HG03520 (cell line): ENCODE results near the gene PIP5K1C.

Experiments
- ATAC-seq: cut with Tn5 transposase; IDR thresholded peaks from one replicate; pipeline ENCODE4 v1.9.1; 2021; ENCODE audit warnings: mild to moderate bottlenecking, moderate library complexity; ENCODE audit not compliant: unreplicated experiment

Gene PIP5K1C

DNA sequence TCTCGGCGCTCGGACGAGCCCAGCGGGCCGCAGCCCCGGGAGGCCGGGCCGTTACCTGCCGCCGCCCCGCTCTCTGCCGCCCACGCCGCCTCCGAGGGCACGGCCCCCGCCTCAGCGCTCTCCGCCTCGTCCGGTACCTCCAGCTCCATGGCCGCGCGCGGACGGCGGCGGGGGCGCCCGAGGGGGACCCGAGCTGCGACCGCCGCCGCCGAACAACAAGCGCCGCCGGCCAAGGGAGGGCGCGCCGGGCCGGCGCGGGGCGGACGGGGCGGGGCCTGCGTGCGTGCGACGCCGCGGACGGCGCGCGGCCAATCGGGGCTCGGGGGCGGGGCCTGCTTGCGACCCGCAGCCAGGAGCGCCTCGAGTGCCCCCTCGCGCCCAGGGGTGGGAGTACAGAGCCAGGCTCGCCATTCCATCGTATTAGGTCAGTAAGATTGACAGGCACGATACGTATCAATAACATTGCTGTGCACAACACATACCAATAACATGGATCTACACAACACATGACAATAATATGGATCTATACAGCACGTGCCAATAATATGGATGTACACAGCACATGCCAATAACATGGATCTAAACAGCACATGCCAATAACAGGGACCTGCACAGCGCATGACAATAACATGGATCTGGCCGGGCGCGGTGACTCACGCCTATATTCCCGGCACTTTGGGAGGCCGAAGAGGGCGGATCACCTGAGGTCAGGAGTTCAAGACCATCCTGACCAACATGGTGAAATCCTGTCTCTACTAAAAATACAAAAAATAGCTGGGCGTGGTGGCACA lies at the start of gene PIP5K1C:
TSS of gene PIP5K1C (minus strand) at position 227 of the 791 bp plus-strand sequence. CDS start at position 149, 78 bp downstream.
- ATAC-seq: peak; percentile 54

DNA sequence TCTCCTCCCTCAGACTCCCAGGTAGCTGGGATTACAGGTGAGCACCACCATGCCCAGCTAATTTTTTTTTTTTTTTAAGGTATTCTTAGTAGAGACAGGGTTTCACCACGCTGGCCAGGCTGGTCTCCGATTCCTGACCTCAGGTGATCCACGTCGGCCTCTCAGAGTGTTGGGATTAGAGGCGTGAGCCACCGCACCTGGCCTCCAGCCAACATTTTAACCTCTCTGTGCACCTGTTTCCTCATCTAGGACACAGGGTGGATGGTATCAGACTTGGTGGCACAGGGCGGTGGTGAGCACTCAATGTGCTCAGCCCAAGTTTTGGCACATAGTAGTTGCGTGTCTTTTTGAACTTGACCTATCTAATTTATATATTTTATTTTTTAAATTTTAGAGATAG lies 48.7 kb upstream of the PIP5K1C start:
- no peak for ATAC-seq

DNA sequence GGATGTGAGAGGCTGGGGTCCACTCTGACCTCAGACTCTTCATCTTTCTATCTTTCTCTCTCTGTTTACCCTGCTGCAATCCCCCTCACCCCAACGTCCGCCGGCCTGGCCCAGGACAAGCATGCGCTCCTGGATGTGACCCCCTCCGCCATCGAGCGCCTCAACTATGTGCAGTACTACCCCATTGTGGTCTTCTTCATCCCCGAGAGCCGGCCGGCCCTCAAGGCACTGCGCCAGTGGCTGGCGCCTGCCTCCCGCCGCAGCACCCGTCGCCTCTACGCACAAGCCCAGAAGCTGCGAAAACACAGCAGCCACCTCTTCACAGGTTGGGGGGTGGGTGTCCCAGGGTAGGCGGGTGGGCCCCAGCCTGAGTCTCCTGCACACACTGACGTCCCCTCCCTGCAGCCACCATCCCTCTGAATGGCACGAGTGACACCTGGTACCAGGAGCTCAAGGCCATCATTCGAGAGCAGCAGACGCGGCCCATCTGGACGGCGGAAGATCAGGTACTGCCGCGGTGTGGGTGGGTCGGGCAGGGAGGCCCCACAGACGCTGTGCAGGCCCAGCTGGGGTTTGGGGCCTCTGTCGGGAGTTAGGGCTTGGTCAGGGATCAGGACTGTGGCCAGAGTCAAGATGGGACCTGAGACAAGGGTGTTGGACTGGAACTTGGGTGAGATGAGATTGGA lies 46.2 kb upstream of the PIP5K1C start:
- no peak for ATAC-seq

DNA sequence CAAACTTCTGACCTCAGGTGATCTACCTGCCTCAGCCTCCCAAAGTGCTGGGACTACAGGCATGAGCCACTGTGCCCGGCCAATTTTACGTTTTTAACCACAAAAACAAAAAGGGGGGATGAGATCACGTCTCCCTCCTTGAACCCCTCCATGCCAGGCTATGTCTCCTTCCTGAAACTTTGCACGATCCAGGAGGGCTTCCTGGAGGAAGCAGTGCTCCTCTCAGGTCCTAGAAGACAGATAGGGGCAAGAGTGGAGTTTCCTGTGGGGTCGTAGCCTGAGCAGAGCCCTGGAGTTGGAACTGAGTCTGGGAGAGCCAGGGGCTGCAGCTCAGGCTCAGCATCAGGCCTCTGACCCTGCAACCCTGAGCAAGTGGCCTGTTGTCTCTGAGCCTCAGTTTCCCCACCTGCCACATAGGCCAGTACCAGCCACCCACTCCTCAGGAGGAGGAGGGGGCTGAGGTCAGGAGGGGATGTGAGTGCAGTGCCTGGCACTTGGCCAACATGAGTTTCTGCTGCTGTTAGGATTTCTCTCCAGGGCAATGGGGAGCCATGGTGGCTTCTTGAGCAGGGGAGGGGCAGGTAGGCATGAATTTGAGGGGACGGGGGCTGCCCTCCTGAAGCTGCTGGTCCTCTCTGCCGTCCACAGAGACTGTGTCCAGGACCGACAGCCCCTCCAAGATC lies 45.2 kb upstream of the PIP5K1C start:
- ATAC-seq: no peak

DNA sequence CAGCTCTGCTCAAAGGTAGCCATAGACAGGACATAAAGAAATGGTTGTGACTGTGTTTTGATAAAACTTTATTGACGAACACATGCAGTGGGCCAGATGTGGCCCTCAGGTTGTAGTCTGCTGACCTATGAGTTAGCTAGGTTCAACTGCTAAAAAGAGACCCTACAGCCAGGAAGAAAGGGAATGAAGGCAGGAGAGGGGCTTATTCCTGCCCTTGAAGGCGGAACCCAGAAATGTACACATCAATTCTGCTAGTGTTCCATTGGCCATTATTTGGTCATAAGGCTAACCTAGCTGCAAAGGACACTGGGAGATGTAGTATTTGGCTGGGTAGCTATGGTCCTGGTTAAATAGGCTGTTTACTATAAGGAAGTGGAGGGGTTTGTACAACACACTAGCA lies 43.2 kb upstream of the PIP5K1C start:
- no peak for ATAC-seq

DNA sequence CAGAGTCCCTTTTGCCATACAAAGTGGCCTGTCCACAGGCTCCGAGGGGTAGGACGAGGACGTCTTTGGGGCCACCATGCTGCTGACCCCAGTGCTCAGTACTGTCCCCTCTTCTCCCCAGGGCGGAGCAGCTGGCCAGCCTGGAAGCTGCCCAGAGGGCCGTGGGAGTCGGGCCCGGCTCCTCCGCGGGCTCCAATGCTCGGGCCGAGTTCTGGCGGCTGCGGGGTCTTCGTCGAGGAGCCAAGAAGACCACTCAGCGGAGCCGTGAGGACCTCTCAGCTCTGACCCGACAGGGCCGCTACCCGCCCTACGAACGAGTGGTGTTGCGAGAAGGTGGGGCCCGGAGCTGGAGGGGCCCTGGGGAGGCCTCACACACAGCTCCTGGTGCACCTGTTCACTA lies 40.2 kb upstream of the PIP5K1C start:
- no peak for ATAC-seq

GRCh38 chr19:3738477-3739220 lies 38.4 kb upstream of the PIP5K1C start:
- no peak for ATAC-seq

- ATAC-seq: no peak
Observed at GRCh38 chr19:3737487-3738205, 37.4 kb upstream of the PIP5K1C start.

DNA sequence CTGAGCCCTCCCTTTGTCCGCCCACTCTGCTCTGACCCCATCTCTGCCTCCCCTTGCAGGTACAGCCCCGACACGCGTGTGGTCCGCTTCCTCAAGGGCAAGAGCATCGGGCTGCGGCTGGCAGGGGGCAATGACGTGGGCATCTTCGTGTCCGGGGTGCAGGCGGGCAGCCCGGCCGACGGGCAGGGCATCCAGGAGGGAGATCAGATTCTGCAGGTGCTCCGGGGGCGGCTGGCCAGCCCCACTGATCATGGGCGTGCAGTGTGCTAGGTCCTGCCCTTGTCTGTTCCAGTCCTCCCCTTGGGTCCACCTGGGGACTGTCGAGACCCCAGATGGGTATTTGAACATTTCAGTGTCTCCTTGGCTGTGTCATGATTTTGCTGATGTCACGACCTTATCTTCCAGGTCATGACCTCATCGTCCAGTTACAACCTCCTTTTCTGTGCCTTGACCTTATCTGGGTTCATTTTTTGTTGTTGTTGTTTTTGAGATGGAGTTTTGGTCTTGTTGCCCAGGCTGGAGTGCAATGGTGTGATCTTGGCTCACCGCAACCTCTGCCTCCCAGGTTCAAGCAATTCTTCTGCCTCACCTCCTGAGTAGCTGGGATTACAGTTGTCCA lies 35.9 kb upstream of the PIP5K1C start:
- ATAC-seq: no peak

DNA sequence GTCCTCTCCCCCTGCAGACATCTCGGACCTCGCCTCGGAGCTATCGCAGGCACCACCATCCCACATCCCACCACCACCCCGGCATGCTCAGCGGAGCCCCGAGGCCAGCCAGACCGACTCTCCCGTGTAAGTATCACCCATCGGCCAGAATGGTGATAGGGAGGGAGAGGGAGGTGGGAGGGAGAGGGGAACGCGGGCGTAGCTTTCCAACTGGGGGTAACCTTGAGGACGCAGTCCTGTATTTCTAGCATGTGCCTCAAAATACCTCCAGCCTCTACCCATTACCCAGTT lies 34.0 kb upstream of the PIP5K1C start:
- ATAC-seq: no peak

DNA sequence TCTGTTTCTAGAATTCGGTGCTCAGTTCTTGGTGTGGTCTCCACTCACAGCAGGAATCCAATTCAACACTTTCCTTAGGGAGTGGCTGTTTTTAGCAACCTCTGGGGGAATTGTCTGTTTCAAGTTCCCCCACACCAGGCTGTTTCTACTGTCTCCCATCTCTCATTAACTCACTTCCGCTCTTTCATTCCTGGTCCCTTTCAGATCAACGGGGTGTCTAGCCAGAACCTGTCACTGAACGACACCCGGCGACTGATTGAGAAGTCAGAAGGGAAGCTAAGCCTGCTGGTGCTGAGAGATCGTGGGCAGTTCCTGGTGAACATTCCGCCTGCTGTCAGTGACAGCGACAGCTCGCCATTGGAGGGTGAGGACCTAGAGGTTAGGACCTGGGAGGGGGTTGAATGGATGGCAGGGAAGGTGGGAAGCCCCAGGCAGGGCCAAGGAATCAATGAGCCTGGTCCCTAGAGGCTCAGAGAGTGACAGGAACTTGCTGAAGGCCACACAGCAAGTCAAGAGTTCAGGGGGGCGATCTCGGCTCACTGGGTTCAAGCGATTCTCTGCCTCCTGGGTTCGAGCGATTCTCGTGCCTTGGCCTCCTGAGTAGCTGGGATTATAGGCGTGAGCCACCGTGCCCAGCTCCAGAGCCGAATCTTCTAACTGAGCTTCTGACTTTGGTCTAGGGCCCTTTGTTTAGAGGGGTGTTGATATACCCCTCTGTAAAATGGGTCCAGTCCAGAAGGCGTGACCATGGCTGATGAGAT lies 33.5 kb upstream of the PIP5K1C start:
- ATAC-seq: no peak

GRCh38 chr19:3732108-3732507 lies 31.8 kb upstream of the PIP5K1C start:
- no peak for ATAC-seq

DNA sequence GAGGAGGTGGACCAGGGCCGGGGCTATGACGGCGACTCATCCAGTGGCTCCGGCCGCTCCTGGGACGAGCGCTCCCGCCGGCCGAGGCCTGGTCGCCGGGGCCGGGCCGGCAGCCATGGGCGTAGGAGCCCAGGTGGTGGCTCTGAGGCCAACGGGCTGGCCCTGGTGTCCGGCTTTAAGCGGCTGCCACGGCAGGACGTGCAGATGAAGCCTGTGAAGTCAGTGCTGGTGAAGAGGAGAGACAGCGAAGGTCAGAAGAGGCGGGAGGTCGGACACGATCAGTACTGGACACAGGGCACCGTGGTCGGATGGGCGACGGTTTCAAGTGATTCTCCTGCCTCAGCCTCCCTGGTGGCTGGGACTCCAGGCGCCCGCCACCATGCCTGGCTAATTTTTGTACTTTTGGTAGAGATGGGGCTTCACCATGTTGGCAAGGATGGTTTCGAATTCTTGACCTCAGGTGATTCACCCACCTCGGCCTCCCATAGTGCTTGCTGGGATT lies 30.2 kb upstream of the PIP5K1C start:
- no peak for ATAC-seq

GRCh38 chr19:3725640-3726310 lies 25.5 kb upstream of the PIP5K1C start:
- no peak for ATAC-seq

DNA sequence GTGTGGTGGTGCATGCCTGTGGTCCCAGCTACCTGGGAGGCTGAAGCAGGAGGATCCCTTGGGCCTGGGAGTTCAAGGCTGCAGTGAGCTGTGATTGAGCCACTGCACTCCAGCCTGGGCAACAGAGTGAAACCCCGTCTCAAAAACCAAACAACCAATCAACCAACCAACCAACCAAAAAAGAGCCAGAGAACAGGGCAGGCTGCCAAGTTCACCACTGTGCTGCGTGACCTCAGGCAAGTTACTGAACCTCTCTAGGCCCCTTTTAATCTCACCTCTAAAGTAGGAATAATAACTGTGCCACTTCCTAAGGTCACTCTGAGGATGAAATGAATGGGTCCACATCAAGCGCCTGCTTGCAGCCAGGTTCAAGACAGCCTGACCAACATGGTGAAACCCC lies 24.9 kb upstream of the PIP5K1C start:
- ATAC-seq: no peak

GRCh38 chr19:3723883-3724282 lies 23.6 kb upstream of the PIP5K1C start:
- ATAC-seq: no peak

DNA sequence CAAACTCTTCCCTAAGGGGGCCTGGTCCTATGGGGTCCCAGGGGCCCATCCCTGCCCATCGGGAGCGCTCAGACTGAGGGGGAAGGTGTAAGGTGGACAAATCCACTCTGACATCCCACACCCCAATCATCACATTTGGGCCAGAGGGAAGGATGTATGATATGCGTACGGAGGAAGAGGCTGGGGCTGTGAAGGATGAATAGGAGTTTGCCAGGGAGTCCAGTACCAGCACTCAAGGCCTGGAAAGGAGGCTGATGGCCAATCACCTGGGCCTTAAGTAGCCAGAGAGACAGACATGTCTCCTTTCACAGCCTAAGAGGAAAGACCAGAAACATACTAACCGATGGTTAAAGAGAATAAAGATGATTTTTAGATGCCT lies 22.8 kb upstream of the PIP5K1C start:
- no peak for ATAC-seq

GRCh38 chr19:3722443-3723109 lies 22.3 kb upstream of the PIP5K1C start:
- no peak for ATAC-seq
